ENCODE results near the gene FOXD2.

The FOXD2 gene

GRCh38 chr1:47432071-47433036 lies 5.5 kb upstream of the FOXD2 start:
- H3K27ac ChIP-seq = no peak overlapping the region
- TF ChIP-seq, protein P1, sequence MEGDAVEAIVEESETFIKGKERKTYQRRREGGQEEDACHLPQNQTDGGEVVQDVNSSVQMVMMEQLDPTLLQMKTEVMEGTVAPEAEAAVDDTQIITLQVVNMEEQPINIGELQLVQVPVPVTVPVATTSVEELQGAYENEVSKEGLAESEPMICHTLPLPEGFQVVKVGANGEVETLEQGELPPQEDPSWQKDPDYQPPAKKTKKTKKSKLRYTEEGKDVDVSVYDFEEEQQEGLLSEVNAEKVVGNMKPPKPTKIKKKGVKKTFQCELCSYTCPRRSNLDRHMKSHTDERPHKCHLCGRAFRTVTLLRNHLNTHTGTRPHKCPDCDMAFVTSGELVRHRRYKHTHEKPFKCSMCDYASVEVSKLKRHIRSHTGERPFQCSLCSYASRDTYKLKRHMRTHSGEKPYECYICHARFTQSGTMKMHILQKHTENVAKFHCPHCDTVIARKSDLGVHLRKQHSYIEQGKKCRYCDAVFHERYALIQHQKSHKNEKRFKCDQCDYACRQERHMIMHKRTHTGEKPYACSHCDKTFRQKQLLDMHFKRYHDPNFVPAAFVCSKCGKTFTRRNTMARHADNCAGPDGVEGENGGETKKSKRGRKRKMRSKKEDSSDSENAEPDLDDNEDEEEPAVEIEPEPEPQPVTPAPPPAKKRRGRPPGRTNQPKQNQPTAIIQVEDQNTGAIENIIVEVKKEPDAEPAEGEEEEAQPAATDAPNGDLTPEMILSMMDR (conservative IDR thresholded peaks at IDR 0.05) = peak; percentile 86

GRCh38 chr1:47433037-47433421 lies 4.8 kb upstream of the FOXD2 start:
- H3K27ac ChIP-seq = no peak overlapping the region
- TF ChIP-seq, protein P1 (conservative IDR thresholded peaks at IDR 0.05) = no peak

GRCh38 chr1:47433477-47434050 lies 4.3 kb upstream of the FOXD2 start:
- no peak overlapping the region for H3K27ac ChIP-seq
- TF ChIP-seq, protein P1 (conservative IDR thresholded peaks at IDR 0.05) = no peak

- no peak overlapping the region for H3K27ac ChIP-seq
- TF ChIP-seq, protein P1 (conservative IDR thresholded peaks at IDR 0.05) = no peak
These were observed 3.6 kb upstream of the FOXD2 start for GRCh38 chr1:47434051-47434842.

DNA sequence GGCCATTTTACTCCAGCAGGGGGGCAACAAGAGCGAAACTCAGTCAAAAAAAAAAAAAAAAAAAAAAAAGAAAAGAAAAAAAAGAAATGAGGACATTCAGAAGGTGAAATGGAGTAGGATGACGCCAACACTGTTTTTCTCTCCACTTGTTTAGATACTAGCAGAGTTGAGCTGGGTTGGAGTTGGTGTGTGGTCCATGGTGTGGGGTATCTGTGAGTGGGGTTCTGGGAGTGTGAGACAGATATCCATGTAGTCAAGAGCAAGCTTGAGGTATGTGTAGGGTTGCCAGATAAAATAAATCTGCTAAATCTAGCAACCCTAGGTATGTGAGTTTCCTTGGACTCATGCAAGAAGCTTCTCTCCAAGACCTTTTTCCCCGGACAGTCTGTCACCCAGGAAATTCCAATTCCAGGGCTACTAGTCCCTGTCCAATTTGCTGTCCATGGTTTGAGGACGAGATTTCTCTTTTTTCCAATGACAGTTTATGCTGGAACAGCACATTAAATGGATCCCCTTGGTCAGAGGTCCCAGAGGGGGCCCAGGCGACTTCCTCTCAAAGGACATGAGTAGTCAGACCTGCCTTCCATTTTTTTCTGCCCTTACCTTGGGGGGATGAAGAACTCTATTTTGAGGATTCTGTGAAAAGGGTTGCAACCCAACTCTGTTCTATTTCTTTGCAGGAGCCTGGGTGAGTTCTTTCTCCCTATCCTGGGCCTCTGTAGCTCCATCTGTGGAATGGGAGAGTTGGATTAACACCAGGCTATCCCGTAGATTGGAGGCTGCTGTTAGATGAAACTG lies 2.1 kb upstream of the FOXD2 start:
- TF ChIP-seq, protein P1 (conservative IDR thresholded peaks at IDR 0.05) = no peak
- no peak overlapping the region for H3K27ac ChIP-seq

DNA sequence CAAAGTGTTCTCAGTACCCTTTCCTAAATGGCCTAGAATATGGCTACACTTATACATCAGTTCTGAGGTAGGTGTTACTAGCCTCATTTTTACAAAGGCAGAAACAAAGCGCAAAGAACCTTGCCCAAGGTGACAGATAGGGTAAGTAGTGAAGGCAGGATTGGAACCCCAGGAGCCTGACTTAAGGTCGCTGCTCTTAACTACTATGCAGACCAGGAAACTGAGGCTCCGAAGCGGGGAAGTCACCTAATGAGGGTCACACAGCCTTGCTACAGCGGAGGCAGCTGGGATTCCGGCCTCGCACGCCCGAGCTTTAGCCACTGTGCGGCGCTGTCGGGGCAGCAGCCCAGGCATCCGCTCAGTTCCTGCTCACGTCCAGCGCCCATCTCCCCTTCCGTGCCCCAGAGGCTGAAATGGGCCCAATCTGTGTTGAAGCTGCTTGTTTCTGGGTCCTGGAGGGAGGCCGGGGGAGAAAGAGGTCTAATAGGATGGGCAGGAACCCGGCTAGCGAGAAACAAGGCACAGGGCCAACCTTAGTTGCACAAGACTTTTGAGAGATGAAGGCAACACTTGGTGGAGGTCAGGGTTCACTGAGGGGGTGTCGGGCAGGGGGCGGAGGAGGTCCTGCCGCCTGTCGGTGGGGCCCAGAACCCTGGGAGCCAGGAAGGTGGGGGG lies 1.4 kb upstream of the FOXD2 start:
- TF ChIP-seq, protein P1 (conservative IDR thresholded peaks at IDR 0.05) = peak; percentile 98

More for the DNA sequence above, 1.4 kb upstream of the FOXD2 start:
- peak overlapping the region; percentile 66 for H3K27ac ChIP-seq
